AG09309 (cell line): ENCODE measurements around the gene UTP3.
"Not testable (repeated sequence)": the region's sequence is repeated elsewhere in the genome, so short reads cannot be mapped to it uniquely, and the experiment has no call there.

Experiments used
- DNase-seq: peaks from one replicate; pipeline ENCODE4 v3.0.0-alpha.2; 2010; ENCODE audit warnings: low read depth
- H3K4me3 ChIP-seq: 2 replicates; pipeline ENCODE4 v1.5.1; 2011; ENCODE audit warnings: mild to moderate bottlenecking, low read depth, low read length, moderate library complexity; ENCODE audit not compliant: control insufficient read depth
- TF ChIP-seq, protein P1 (sequence below): IDR thresholded peaks from 2 replicates; pipeline ENCODE4 v1.5.1; 2011; ENCODE audit warnings: mild to moderate bottlenecking, low read depth, low read length, inconsistent platforms; ENCODE audit not compliant: insufficient read depth, control insufficient read depth; ENCODE audit errors: missing control alignments

UTP3 gene

DNA sequence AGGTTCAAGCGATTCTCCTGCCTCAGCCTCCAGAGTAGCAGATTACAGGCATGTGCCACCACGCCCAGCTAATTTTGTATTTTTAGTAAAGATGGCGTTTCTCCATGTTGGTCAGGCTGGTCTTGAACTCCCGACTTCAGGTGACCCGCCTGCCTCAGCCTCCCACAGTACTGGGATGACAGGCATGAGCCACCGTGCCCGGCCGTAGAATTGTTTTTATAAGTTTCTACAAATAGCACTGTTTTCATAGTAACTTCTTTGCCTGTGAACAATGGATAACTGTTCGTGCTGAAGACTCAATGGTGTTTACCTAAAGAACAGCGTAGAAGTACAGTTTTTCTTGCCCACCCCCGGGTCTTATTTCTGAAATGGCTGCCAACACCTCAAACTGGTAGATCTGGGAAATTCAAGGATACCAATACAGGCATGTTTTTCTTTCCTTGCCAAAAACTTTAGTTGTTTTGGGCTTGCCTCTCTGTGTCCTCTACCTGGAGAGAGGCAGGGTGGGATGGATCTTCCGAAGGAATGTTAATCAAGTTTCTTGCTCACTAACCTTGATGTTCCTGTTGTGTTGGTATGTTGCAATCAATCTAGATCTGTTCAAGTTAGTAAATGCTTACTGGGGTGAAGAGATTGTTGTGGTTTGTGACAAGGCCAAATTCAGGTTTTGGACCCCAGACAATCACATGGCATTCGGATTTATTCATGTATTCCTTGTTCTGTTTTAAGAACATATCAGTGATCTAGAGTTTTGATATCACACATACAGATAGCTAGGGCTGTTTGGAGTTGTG, 30.7 kb downstream of the UTP3 start:
- no peak for DNase-seq
- TF ChIP-seq, protein P1, sequence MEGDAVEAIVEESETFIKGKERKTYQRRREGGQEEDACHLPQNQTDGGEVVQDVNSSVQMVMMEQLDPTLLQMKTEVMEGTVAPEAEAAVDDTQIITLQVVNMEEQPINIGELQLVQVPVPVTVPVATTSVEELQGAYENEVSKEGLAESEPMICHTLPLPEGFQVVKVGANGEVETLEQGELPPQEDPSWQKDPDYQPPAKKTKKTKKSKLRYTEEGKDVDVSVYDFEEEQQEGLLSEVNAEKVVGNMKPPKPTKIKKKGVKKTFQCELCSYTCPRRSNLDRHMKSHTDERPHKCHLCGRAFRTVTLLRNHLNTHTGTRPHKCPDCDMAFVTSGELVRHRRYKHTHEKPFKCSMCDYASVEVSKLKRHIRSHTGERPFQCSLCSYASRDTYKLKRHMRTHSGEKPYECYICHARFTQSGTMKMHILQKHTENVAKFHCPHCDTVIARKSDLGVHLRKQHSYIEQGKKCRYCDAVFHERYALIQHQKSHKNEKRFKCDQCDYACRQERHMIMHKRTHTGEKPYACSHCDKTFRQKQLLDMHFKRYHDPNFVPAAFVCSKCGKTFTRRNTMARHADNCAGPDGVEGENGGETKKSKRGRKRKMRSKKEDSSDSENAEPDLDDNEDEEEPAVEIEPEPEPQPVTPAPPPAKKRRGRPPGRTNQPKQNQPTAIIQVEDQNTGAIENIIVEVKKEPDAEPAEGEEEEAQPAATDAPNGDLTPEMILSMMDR, result no peak
- H3K4me3 ChIP-seq, result no peak overlapping the region

DNA sequence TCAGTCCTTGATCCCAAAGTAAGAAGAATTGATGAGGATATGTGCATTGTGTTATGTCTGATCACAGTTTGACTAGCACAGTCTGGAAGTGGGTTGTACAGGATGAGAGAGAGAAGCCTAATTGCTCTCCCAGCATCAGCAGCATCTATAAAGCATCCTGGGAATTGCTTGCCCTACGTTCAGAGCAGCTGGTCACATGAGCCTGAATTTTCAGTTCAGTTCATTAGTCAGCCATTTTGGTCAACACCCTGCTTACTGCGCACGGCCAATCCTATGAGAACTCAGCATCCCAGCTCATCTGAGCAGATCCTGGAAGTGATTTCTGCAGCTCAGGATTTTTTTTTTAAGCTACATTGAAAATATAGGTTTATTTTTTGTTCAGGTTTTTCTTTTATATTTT, 33.4 kb downstream of the UTP3 start, which contains the start of gene RUFY3:
TSS of gene RUFY3 (plus strand) at position 218 of the 400 bp plus-strand sequence. CDS start 610 bp downstream, outside the sequence.
- peak within 1 kb of the TSS; percentile 57 for H3K4me3 ChIP-seq
- DNase-seq, result peak; percentile 80
- TF ChIP-seq, protein P1, result no peak

DNA sequence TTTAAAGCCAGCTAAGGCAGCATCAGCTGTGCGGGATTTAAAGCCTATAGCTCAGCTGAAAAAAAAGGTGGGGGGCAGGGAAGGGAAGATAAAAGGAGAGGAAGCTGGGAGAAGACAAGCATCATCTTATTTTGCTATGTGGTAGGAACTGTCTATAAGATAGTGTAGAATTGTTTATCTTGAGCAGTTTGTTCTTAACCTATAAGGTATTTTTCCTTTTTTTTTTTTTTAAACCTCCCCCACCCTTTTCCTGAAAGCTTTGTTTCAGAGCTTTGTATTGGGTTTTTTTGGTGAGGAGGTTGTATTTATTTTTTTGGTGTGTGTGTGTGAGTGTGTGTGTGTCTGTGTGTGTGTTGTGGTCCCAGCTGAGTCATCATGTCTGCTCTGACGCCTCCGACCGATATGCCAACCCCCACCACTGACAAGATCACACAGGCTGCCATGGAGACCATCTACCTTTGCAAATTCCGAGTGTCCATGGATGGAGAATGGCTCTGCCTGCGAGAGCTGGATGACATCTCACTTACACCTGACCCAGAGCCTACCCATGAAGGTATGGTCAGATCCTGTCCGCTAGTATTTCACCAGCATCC, 34.0 kb downstream of the UTP3 start:
- TF ChIP-seq, protein P1, result no peak
- no peak for DNase-seq
- peak overlapping the region; percentile 57 for H3K4me3 ChIP-seq

DNA sequence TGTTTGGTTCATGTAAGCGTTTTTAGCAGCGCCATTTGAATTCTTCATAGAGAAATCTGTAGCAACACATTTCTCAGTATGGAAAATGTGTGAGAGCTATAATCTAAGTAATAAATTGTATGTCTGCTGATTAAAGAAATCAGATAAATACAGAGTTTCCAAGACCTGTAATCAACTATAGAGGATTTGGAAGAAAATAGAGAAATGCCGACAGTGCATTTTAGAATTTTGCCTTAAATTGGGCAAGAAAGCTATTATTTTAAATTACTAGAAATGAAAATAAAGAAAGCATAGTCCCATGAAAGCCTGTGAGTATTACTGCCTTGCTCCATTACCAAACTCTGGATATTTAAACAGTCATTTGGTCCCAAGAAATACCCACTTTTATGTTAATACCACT, 36.1 kb downstream of the UTP3 start:
- H3K4me3 ChIP-seq, result no peak overlapping the region
- TF ChIP-seq, protein P1, result no peak
- no peak for DNase-seq

DNA sequence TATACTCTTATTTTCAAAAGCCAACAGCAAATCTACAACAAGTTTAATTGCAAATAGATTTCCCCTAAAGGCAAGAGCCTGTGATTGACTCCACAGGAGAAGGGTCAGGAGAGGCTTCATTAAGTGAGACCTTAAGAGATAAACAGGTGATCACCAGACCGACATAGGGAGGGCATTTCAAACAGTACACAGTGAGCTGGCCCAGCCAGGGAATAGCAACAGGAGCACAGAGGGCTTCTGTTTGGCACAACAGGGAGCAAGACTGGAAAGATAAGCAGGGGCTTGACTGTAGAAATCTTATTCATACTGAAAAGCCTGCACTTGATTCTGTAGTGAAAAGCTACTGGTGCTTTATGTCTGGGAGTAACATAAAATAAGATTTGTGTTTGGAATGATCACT, 37.3 kb downstream of the UTP3 start:
- no peak overlapping the region for H3K4me3 ChIP-seq
- DNase-seq, result no peak
- TF ChIP-seq, protein P1, result no peak

DNA sequence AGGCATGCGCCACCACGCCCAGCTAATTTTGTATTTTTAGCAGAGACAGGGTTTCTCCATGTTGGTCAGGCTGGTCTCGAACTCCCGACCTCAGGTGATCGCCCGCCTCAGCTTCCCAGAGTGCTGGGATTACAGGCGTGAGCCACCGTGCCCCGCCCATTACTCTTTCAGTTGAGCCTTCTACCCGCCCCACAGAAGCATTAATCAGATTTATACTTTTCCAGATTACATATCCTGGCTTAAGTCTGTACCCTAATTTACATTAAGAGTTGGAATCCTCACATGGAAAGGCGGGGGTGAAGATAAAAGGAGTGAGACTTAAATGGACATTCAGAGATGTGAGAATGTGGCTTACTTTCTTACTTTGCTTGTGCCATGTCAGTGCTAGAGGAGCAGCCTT, 38.2 kb downstream of the UTP3 start:
- not testable (repeated sequence) for DNase-seq, H3K4me3 ChIP-seq

DNA sequence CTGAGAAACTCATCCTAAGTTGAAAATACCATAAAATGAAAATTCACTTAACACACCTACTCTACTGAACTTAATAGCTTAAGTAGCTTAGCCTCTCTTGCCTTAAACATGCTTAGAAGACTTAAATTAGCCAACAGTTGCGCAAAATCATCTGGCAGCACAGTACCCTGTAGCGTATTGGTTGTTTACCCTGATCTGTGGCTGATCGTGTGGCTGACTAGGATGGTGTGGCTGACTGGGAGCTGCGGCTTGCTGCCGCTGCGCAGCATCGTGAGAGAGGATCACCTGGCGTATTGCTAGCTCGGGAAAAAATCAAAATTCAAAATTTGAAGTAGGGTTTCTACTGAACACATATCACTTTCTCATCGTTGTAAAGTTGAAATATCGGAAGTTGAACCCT, 39.8 kb downstream of the UTP3 start:
- no peak for DNase-seq
- no peak overlapping the region for H3K4me3 ChIP-seq
- TF ChIP-seq, protein P1, result no peak

DNA sequence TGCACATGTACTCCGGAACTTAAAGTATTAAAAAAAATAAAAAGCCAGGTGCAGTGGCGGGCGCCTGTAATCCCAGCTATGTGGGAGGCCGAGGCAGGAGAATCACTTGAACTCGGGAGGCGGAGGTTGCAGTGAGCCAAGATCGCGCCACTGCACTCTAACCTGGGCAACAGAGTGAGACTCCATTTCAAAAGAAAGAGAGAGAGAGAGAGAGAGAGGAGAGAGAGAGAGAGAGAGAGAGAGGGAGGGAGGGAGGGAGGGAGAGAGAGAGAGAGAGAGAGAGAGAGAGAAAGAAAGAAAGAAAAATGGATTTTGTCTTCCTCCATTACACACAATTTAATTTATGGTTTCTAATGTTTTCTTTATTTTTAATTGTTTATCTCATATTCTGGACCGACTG, 44.5 kb downstream of the UTP3 start:
- not testable (repeated sequence) for H3K4me3 ChIP-seq, DNase-seq
